ENCODE data around the gene PDE6B.
A peak's percentile ranks its signal among the peaks of the same experiment; 100 is the strongest.
"Not testable (repeated sequence)": the region's sequence is repeated elsewhere in the genome, so short reads cannot be mapped to it uniquely, and the experiment has no call there.

The PDE6B gene

GRCh38 chr4:587671-588350, 37.6 kb upstream of the PDE6B start:
- peaks cover 0 to 3% (median 0%) of the 10 kb centered on the region in 3 donors for H3K9me3 ChIP-seq
- no peaks in the 10 kb centered on the region for H3K36me3 ChIP-seq
- no peak overlapping the region for H3K4me3 ChIP-seq
- no peak for DNase-seq
- intact Hi-C loops (cut with DNase I; ENCODE audit: low total_unique reads) = no loop called here
- no peak overlapping the region for H3K27ac ChIP-seq
- no peaks in the 10 kb centered on the region for H3K27me3 ChIP-seq
- TF ChIP-seq CTCF (IDR thresholded peaks at IDR 0.05) = no peak
- H3K4me1 ChIP-seq = no peaks in the 10 kb centered on the region

- no peak for TF ChIP-seq CTCF (IDR thresholded peaks at IDR 0.05)
- intact Hi-C loops (cut with DNase I; ENCODE audit: low total_unique reads) = no loop called here
- Histone ChIP-seq H3K4me3 (no peak overlapping the region), H3K27me3 (no peaks in the 10 kb centered on the region), H3K27ac (no peak overlapping the region), H3K4me1 (no peaks in the 10 kb centered on the region), H3K9me3 (peaks cover 0 to 3% (median 0%) of the 10 kb centered on the region in 3 donors), H3K36me3 (no peaks in the 10 kb centered on the region)
- no peak for DNase-seq
These were observed 37.0 kb upstream of the PDE6B start for GRCh38 chr4:588351-588849.

GRCh38 chr4:589219-589963, 36.0 kb upstream of the PDE6B start:
- no peak overlapping the region for H3K4me3 ChIP-seq
- no peaks in the 10 kb centered on the region for H3K36me3 ChIP-seq
- no peaks in the 10 kb centered on the region for H3K9me3 ChIP-seq
- H3K27me3 ChIP-seq = no peaks in the 10 kb centered on the region
- no peak for TF ChIP-seq CTCF (IDR thresholded peaks at IDR 0.05)
- DNase-seq = no peak
- no peak overlapping the region for H3K27ac ChIP-seq
- H3K4me1 ChIP-seq = no peaks in the 10 kb centered on the region
- intact Hi-C loops (cut with DNase I; ENCODE audit: low total_unique reads) = no loop called here

GRCh38 chr4:590313-590841, 35.0 kb upstream of the PDE6B start:
- intact Hi-C loops (cut with DNase I; ENCODE audit: low total_unique reads) = no loop called here
- no peak for TF ChIP-seq CTCF (IDR thresholded peaks at IDR 0.05)
- Histone ChIP-seq H3K9me3 (no peaks in the 10 kb centered on the region), H3K27ac (no peak overlapping the region), H3K4me3 (no peak overlapping the region), H3K27me3 (no peaks in the 10 kb centered on the region), H3K4me1 (no peaks in the 10 kb centered on the region), H3K36me3 (no peaks in the 10 kb centered on the region)
- DNase-seq = peak in 1 of 2 donors; percentile 34

GRCh38 chr4:592178-592577, 33.2 kb upstream of the PDE6B start:
- intact Hi-C loops (cut with DNase I; ENCODE audit: low total_unique reads); H3K27me3 ChIP-seq; H3K9me3 ChIP-seq; H3K4me1 ChIP-seq; DNase-seq; H3K27ac ChIP-seq; H3K36me3 ChIP-seq; H3K4me3 ChIP-seq: not testable (repeated sequence)

All from tibial artery (tissue), 4 donors.